Skin of body (tissue), 2 donors: ENCODE data around the gene SOX5. TPM values are rescaled to one million over a fixed set of nuclear protein-coding genes. Genes with fewer than 3 reads are reported as not detected.

Experiments
- DNase-seq: peaks from one replicate; lab custom pipeline; 2025; lab: John Stamatoyannopoulos, UW
- total RNA-seq: library from RNA; depleted of rRNA; stranded (reverse); fragments of >200 nt; gene quantifications from one replicate; pipeline ENCODE4 v1.2.3, GENCODE V29; 2014

The SOX5 gene
- total RNA-seq, 1 donor from 2014 or later, result 16.4 TPM

- DNase-seq, result no peak
Measured at GRCh38 chr12:23694307-23694706, 255.2 kb downstream of the SOX5 start.

- no peak for DNase-seq
Measured at GRCh38 chr12:23687947-23688346, 261.5 kb downstream of the SOX5 start.

DNA sequence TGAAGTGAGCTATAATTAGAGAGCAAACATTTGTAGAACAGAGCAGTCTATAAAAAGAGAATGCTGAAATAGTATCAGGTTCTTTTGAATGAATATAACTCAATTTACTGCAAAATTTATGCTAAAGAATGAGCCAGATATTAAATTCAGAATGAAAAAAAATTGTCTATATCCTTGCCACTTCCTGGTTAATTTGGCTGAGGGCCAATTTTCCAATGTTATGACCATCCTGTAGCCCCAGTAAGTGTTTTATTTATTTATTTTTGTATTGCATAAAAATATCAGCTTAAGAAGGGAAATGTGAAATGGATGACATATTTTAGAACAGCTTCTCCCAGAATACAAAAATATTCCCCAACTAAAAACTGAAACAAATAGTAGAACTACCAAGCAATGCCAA lies 263.4 kb downstream of the SOX5 start:
- no peak for DNase-seq

- DNase-seq, result no peak
Measured at GRCh38 chr12:23684121-23684520, 265.3 kb downstream of the SOX5 start.

- no peak for DNase-seq
Measured at GRCh38 chr12:23681237-23681636, 268.2 kb downstream of the SOX5 start.

DNA sequence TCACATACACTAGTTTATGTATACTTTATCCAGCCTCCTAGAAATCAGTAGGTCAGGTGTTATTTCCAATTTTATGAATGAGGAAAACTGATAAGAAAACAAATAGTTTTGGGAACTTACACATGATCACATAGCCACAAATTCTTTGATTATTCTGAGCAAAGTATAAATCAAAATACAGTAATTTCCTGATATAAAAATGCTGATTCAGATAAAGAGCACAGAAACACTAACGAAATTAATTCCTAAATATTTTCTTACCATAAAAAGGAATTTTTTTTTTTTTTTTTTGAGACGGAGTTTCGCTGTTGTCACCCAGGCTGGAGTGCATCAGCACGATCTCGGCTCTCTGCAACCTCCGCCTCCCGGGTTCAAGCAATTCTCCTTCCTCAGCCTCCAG lies 275.4 kb downstream of the SOX5 start:
- no peak for DNase-seq

DNA sequence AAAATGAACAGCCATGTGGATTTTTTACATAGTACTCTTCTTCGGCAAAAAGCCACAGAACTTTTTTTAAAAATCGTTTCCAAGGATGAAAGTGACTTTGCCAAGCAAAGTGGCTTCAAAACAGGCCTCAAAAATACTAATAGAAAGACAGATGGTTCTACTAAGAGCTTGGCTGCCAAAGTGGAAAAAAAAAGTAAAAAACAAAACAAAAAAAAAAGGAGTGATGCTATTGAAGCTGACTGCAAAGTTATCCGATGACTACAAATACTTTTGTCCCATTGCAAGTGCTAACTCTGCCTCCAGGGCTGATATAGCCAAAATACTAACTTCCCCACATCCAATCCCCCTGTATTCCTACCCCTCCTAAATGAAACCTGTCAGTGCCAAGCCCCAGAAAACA lies 277.6 kb downstream of the SOX5 start:
- no peak for DNase-seq

DNA sequence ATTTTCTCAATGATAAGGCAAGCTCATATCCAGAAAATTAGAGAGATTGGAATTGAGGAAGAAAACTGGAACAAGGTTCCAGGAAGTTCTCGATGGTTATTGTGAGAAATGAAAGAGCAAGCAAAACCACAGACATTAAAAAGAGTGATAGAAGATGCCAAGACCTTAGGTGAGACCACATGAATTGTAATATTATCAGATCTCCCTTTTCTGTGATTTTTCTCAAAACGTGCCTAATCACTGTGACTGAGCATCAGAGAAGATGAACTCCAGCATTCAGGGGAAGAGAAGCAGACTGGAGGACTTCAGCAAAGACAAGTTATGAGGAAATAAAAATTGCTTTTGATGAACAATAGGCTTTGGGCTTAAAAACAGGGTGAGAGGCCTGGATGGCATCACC lies 278.8 kb downstream of the SOX5 start:
- DNase-seq, result no peak

DNA sequence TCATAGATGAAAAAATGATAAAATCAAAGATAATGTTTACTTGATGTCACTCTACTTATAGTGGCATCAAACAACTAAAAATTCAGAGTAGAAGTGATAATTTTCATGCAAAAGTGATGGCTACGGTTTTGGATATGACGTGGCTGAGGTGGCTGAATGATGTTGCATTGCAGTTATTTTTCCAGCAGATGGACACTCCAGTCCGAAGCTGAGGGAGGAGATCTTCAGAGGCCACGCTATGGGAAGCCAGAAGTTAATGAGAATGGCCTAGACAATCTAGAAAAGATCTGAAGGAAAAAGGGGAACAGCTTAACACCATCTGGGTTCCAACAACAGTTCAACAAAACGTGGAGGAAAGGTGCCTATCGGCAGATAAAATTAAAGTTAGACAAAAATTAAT lies 279.8 kb downstream of the SOX5 start:
- no peak for DNase-seq

GRCh38 chr12:23666866-23667265 lies 282.6 kb downstream of the SOX5 start:
- no peak for DNase-seq

GRCh38 chr12:23662966-23663365 lies 286.5 kb downstream of the SOX5 start:
- DNase-seq, result no peak

DNA sequence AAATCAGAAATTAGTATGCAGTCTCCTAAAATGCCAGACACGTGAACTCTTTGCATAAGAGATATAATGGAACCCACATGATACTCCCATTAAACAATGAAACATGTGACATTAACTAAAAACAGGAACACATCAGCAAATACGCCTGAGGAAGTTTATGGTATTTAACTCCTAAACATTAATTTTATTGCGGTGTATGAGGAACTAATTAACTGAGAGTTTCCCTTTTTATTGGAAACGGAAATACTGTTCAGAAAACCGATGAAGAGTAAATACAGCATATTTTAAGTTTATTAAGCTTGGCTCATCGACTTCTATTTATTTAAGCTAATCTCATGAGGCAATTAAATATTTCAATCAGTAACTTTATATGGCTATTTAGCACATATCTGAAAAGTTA lies 290.3 kb downstream of the SOX5 start:
- peak; percentile 27 for DNase-seq

GRCh38 chr12:23657598-23657997 lies 291.9 kb downstream of the SOX5 start:
- no peak for DNase-seq

GRCh38 chr12:23655884-23656283 lies 293.6 kb downstream of the SOX5 start:
- DNase-seq, result no peak

GRCh38 chr12:23655112-23655511 lies 294.4 kb downstream of the SOX5 start:
- DNase-seq, result no peak

- DNase-seq, result no peak
Measured at GRCh38 chr12:23648546-23648945, 300.9 kb downstream of the SOX5 start.

DNA sequence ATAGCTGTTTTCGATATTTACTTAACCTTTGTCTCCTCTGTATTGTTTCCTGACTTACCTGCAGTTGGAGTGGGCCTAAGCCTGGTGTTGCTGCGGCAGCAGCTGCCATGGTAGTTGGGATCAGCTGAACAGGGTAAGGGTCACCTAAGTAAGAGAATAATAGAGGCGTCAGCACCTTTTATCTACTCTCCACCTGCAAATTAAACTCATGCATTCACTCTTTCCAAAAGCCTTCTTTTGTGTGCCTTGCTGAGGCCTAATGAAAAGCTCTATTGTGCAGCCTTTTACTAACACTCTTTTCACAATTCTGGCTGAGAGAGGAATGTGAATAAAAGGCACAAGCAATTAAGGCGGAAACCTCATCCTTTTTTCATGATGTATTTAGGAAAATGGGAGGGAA lies 308.7 kb downstream of the SOX5 start:
- DNase-seq, result no peak

DNA sequence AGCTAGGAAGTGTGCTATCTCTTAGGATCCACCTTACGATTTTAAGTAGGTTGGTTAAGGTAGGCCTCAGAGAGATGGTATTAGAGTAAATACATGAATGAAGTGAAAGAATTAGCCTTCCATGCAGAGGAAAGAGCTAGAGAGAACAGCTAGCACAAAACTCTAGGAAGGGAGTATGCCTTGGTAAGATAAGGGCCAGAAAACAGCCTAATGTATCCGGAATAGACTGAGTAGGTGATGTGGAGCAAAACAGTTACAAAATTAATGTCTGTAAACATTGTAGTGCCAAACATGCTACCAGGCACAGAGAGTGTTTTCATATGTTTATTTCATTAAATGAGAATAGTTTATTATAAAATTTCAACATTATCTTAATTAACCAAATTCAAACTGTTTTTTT lies 315.1 kb downstream of the SOX5 start:
- DNase-seq, result no peak

GRCh38 chr12:23631786-23632377 lies 317.6 kb downstream of the SOX5 start:
- DNase-seq, result no peak

- no peak for DNase-seq
Measured at GRCh38 chr12:23630524-23630923, 318.9 kb downstream of the SOX5 start.

DNA sequence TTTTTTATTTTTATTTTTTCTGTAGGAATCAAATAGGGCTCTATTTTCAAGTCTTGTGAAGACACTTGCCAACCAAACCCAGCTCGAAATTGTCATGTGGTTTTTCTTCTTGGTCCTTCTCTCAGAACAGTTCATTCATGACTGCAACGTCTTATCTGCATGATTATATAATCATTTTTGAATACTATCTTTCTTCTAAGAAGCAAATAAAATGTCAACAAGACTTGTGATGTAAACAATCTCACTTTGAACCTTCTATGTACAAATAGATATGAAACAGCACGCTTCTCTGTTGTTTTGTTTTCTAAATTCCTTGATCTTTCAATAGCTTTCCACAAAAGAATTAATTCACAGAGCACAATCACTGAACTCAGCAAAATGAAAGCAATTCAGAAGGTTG lies 320.7 kb downstream of the SOX5 start:
- DNase-seq, result no peak

- no peak for DNase-seq
Measured at GRCh38 chr12:23626791-23627190, 322.7 kb downstream of the SOX5 start.

- no peak for DNase-seq
Measured at GRCh38 chr12:23621900-23622299, 327.6 kb downstream of the SOX5 start.

DNA sequence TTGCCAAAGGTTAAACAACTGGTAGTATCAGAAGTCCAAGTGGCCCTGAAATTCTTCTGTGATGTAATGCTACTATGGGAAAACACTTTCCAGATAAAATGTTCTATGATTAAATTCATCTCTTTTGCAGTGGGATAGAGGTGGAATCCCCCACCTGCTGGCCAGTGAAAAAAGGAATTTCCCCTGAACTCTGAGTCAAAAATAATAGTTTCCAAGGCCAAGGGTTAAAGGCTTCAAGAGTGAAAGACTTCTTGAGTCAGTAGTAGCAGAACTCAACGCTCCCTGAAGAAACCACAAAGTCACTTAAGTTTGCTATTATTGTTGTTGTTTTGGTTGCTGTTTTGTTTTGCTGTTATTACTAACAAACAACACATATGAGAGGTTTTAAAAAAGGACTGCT lies 330.8 kb downstream of the SOX5 start:
- DNase-seq, result no peak
